Measurements from ENCODE around the gene DSG3.

The DSG3 gene

DNA sequence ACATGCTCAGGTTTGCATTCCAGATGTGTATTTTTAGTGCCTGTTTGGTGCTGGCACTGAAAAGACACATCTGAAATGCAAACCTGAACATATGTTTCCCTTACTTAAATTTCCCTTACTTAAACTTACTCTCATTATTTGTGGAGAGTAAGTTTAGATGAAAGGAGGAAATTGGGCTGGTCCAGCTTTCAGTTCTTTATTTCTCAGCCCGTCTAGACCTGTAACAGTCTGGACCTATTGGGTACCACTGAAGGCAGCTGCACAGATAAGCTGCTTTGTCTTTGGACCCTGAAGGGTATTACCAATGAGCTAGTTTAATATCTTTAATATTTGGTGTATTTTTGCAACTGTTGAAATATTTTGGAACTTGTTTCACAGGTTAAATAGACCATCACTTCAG is 17.0 kb upstream of the DSG3 start:
- TF ChIP-seq, protein P1, sequence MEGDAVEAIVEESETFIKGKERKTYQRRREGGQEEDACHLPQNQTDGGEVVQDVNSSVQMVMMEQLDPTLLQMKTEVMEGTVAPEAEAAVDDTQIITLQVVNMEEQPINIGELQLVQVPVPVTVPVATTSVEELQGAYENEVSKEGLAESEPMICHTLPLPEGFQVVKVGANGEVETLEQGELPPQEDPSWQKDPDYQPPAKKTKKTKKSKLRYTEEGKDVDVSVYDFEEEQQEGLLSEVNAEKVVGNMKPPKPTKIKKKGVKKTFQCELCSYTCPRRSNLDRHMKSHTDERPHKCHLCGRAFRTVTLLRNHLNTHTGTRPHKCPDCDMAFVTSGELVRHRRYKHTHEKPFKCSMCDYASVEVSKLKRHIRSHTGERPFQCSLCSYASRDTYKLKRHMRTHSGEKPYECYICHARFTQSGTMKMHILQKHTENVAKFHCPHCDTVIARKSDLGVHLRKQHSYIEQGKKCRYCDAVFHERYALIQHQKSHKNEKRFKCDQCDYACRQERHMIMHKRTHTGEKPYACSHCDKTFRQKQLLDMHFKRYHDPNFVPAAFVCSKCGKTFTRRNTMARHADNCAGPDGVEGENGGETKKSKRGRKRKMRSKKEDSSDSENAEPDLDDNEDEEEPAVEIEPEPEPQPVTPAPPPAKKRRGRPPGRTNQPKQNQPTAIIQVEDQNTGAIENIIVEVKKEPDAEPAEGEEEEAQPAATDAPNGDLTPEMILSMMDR (conservative IDR thresholded peaks at IDR 0.05; ENCODE audit: low read depth, low read length) = no peak
- no peak for DNase-seq (ENCODE audit: low read depth)
- H3K4me3 ChIP-seq (ENCODE audit: low read length) = no peak overlapping the region

DNA sequence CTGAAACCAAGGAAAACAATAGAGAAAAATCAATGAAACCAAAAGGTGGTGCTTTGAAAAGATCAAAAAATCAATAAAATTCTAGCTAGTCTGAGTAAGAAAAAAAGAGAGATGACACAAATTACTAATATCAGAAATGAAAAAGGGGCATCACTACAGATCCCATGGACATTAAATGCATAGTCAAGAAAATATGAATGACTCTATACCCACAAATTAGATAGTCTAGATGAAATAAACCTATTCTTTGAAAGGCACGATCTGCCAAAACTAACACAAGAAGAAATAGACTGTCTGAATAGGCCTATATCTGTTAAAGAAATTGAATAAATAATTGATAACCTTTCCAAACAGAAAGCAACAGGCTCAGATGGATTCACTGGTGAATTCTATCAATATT is 15.2 kb upstream of the DSG3 start:
- H3K4me3 ChIP-seq (ENCODE audit: low read length) = no peak overlapping the region
- DNase-seq (ENCODE audit: low read depth) = no peak
- TF ChIP-seq, protein P1 (conservative IDR thresholded peaks at IDR 0.05; ENCODE audit: low read depth, low read length) = no peak

DNA sequence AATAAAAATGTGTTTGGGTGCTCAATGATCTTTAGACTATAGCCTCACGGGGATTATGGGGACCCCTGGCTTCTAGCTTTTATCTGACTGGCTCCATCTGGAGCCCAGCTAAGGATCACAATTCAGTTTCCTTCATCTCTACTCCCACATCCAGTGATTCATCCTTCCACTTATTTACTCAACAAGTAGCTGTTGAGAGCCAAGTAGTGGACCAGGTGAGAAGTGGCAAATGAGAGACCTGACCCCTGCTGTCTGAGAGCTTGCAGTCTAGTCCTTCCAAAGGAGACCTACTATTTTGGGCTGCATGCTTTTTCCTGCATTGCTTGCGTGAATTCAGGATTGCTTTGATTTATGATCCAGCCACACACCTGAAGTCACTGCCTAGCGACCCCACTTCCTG is 10.7 kb upstream of the DSG3 start:
- no peak for DNase-seq (ENCODE audit: low read depth)
- TF ChIP-seq, protein P1 (conservative IDR thresholded peaks at IDR 0.05; ENCODE audit: low read depth, low read length) = no peak
- H3K4me3 ChIP-seq (ENCODE audit: low read length) = no peak overlapping the region

DNA sequence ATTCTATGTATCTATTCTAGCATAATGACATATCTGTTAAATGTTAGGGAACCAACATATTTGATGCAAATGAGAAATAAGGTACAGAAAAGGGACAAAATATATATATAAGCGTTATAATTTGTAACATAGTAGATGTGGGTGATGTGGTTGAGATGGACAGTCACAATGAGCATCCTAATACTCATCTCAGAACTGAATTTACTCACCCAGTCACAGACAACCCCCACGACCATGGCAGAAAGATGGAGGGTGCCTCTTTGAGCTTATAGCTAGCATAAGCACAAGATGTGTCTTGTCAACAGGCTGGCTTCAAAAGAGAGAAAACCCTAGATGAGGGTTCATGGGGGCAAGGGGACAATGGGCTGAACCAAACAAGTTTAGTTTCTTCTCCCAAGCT is 9.1 kb upstream of the DSG3 start:
- DNase-seq (ENCODE audit: low read depth) = no peak
- no peak overlapping the region for H3K4me3 ChIP-seq (ENCODE audit: low read length)
- TF ChIP-seq, protein P1 (conservative IDR thresholded peaks at IDR 0.05; ENCODE audit: low read depth, low read length) = no peak

DNA sequence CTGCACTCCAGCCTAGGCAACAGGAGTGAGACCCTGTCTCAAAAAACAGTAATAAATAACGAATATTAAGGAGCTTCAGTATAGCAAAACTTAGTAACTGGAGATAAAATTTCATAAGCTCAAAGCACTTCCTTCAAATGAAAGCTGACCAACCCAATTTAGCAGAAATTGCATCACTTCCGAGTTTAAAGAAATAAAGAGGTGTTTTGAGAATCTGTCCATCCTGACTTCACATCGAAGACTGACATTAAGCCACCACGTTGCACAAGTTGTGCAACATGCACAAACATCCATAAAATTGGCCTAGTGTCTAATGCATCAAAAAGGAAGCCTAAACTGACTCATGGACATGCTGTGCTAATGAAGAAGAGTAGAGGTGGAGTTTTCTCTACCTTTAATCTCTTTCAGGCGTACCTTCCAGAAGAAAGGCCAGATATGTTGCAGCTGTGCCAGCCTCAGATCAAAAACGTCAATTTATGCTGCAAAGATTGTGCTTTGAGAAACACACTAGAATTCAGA is 7.7 kb upstream of the DSG3 start:
- no peak overlapping the region for H3K4me3 ChIP-seq (ENCODE audit: low read length)
- TF ChIP-seq, protein P1 (conservative IDR thresholded peaks at IDR 0.05; ENCODE audit: low read depth, low read length) = no peak
- no peak for DNase-seq (ENCODE audit: low read depth)

DNA sequence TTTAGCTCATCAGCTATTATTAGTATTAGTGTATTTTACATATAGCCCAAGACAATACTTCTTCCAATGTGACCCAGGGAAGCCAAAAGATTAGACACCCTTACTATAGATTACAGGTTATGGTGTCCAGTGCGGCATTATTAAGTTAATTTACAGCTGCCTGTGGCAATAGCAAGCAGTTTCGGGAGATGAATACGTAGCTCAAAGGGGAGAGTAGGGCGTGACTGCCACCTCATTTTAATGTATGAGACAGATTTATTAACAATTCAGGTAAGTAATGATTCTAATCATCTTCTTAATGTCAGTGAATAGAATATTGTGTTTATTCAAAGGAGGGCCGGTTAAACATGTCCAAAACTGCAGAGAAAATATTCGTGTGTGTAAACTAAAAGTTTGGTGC is 6.8 kb upstream of the DSG3 start:
- no peak for DNase-seq (ENCODE audit: low read depth)
- TF ChIP-seq, protein P1 (conservative IDR thresholded peaks at IDR 0.05; ENCODE audit: low read depth, low read length) = no peak
- no peak overlapping the region for H3K4me3 ChIP-seq (ENCODE audit: low read length)

DNA sequence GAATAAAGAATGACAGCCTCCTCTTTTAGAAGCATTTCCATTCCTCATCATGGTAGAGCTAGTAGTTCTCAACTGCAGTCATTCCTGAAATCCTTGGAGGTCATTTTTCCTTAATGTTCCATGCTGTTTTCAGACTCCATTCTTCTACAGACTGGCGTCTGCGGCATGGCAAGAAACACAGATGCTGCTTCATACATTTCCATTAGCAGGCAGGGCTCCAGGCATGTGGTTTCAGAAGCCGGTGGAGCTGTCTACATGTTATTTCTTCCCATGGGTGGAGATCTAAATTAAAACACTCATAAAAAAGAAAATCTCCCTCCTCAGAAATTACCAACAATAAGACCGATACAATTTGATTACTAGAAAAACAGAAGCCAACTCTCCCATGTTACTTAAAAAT is 6.0 kb upstream of the DSG3 start:
- DNase-seq (ENCODE audit: low read depth) = no peak
- no peak overlapping the region for H3K4me3 ChIP-seq (ENCODE audit: low read length)
- TF ChIP-seq, protein P1 (conservative IDR thresholded peaks at IDR 0.05; ENCODE audit: low read depth, low read length) = no peak
